ENCODE measurements around the gene C11orf54.
"Not testable (repeated sequence)": the region's sequence is repeated elsewhere in the genome, so short reads cannot be mapped to it uniquely, and the experiment has no call there.

C11orf54 gene

DNA sequence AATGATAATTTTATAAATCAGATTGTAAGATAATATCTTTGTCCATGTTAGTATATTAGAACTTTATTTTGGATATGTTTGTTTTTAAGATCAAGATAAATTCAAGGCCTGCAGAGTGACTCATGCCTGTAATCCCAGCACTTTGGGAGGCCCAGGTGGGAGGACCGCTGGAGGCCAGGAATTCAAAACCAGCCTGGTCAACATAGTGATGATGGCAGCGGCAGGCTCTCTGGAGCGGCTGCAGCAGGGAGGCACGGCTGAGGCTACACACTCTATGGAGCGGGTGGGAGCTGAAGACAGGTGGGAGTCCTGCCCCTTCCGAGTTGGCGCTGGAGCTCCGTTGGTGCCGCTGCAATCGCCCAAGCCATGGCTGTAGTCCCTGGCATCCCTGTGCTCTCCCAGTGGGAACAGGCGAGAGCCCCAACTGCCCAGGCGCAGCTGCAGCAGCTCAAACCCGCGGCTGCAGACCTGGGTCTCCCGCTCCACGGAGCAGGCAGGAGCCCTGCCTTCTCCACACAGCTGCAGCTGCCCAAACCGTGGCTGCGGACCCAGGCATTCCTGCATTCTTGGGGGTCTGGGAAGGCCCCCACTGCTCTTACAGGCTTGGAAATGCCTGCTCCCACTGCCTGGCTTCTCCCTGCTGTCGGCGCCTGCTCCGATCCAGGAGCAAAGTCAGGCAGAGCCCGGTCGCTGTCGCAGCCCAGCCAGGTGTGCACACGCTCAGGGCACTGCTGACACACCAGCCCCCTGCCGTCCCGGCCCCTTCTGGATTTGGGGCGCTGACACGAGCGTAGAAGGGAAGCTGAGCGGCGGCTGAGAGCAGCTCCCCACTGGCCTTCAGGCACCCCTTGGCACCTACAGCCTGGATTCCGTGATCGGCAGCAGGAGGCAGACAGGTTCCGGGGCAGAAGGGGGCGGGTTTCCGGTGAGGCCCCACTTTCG is 16.7 kb downstream of the C11orf54 start:
- H3K79me2 ChIP-seq (ENCODE audit: insufficient read depth, low read depth) = no peaks in the 10 kb centered on the region
- H2AFZ ChIP-seq (ENCODE audit: low read depth) = no peak overlapping the region
- no peaks in the 10 kb centered on the region for H3K36me3 ChIP-seq (ENCODE audit: insufficient read depth)
- H3K4me3 ChIP-seq (IDR thresholded peaks at IDR 0.05; ENCODE audit: insufficient read depth, low read depth, low read length) = no peak overlapping the region
- H3K27ac ChIP-seq = no peak overlapping the region
- no peak overlapping the region for H3K4me2 ChIP-seq
- TF ChIP-seq, protein P1, sequence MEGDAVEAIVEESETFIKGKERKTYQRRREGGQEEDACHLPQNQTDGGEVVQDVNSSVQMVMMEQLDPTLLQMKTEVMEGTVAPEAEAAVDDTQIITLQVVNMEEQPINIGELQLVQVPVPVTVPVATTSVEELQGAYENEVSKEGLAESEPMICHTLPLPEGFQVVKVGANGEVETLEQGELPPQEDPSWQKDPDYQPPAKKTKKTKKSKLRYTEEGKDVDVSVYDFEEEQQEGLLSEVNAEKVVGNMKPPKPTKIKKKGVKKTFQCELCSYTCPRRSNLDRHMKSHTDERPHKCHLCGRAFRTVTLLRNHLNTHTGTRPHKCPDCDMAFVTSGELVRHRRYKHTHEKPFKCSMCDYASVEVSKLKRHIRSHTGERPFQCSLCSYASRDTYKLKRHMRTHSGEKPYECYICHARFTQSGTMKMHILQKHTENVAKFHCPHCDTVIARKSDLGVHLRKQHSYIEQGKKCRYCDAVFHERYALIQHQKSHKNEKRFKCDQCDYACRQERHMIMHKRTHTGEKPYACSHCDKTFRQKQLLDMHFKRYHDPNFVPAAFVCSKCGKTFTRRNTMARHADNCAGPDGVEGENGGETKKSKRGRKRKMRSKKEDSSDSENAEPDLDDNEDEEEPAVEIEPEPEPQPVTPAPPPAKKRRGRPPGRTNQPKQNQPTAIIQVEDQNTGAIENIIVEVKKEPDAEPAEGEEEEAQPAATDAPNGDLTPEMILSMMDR (conservative IDR thresholded peaks at IDR 0.05; ENCODE audit: low read depth, low read length) = no peak
- no peaks in the 10 kb centered on the region for H3K27me3 ChIP-seq (ENCODE audit: insufficient read depth, low read depth)
- H3K9ac ChIP-seq = no peak overlapping the region
- no peaks in the 10 kb centered on the region for H4K20me1 ChIP-seq (ENCODE audit: insufficient read depth)
- H3K4me1 ChIP-seq (ENCODE audit: low read depth, poor library complexity, severe bottlenecking) = no peaks in the 10 kb centered on the region

DNA sequence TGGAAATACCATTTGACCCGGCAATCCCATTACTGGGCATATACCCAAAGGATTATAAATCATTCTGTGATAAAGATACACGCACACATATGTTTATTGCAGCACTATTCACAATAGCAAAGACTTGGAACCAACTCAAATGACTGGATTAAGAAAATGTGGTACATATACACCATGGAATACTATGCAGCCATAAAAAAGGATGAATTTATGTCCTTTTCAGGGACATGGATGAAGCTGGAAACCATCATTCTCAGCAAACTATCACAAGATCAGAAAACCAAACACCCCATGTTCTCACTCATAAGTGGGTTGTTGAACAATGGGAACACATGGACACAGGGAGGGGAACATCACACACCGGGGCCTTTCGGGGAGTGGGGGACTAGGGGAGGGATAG is 17.7 kb downstream of the C11orf54 start:
- not testable (repeated sequence) for H3K27me3 ChIP-seq (ENCODE audit: insufficient read depth, low read depth); H3K36me3 ChIP-seq (ENCODE audit: insufficient read depth); H3K27ac ChIP-seq; H3K79me2 ChIP-seq (ENCODE audit: insufficient read depth, low read depth); H4K20me1 ChIP-seq (ENCODE audit: insufficient read depth); H3K4me2 ChIP-seq; H3K4me3 ChIP-seq (IDR thresholded peaks at IDR 0.05; ENCODE audit: insufficient read depth, low read depth, low read length); H3K9ac ChIP-seq; H2AFZ ChIP-seq (ENCODE audit: low read depth); H3K4me1 ChIP-seq (ENCODE audit: low read depth, poor library complexity, severe bottlenecking)

DNA sequence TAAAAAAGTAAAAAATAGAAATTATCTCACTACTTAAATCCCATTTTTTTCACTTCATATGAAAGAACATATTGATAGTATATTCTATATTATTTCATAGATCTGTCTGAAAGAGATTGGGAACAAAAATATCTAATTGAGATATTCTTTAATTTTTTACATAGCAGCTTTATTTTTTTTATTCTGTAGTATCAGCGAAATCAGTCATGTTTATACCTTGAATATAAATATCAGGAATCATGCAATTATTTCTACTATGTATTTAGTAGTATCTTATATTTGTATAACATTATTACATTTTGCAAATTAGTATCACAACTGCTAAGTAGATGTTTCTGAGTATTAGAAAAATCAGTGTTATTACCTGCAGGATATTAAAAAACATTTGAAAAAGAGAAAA is 20.4 kb downstream of the C11orf54 start:
- no peaks in the 10 kb centered on the region for H3K27me3 ChIP-seq (ENCODE audit: insufficient read depth, low read depth)
- no peaks in the 10 kb centered on the region for H3K36me3 ChIP-seq (ENCODE audit: insufficient read depth)
- H3K27ac ChIP-seq = no peak overlapping the region
- no peaks in the 10 kb centered on the region for H4K20me1 ChIP-seq (ENCODE audit: insufficient read depth)
- no peaks in the 10 kb centered on the region for H3K4me1 ChIP-seq (ENCODE audit: low read depth, poor library complexity, severe bottlenecking)
- H2AFZ ChIP-seq (ENCODE audit: low read depth) = no peak overlapping the region
- no peaks in the 10 kb centered on the region for H3K79me2 ChIP-seq (ENCODE audit: insufficient read depth, low read depth)
- no peak overlapping the region for H3K4me2 ChIP-seq
- TF ChIP-seq, protein P1 (conservative IDR thresholded peaks at IDR 0.05; ENCODE audit: low read depth, low read length) = no peak
- no peak overlapping the region for H3K4me3 ChIP-seq (IDR thresholded peaks at IDR 0.05; ENCODE audit: insufficient read depth, low read depth, low read length)
- no peak overlapping the region for H3K9ac ChIP-seq

DNA sequence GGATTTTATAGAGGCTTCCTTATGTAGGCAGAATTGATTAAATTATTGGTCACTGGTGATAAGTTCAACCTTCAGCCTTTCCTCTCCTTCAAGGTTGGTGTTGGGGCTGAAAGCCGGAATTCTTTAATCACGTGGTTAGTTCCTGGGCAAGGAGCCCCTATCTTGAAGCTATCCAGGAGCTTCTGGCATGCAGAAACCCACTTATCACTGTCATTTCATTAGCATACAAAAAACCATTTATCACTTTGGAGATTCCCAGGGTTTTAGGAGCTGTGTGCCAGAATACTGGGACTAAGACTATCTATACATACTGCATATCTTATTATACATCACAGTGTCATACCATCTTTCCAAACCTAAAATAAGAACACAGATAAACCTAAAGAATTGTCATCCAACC is 24.1 kb downstream of the C11orf54 start:
- no peak overlapping the region for H3K9ac ChIP-seq
- no peaks in the 10 kb centered on the region for H3K79me2 ChIP-seq (ENCODE audit: insufficient read depth, low read depth)
- H3K4me1 ChIP-seq (ENCODE audit: low read depth, poor library complexity, severe bottlenecking) = no peaks in the 10 kb centered on the region
- no peaks in the 10 kb centered on the region for H4K20me1 ChIP-seq (ENCODE audit: insufficient read depth)
- TF ChIP-seq, protein P1 (conservative IDR thresholded peaks at IDR 0.05; ENCODE audit: low read depth, low read length) = no peak
- no peak overlapping the region for H3K4me3 ChIP-seq (IDR thresholded peaks at IDR 0.05; ENCODE audit: insufficient read depth, low read depth, low read length)
- no peaks in the 10 kb centered on the region for H3K27me3 ChIP-seq (ENCODE audit: insufficient read depth, low read depth)
- H3K36me3 ChIP-seq (ENCODE audit: insufficient read depth) = no peaks in the 10 kb centered on the region
- H2AFZ ChIP-seq (ENCODE audit: low read depth) = no peak overlapping the region
- no peak overlapping the region for H3K27ac ChIP-seq
- no peak overlapping the region for H3K4me2 ChIP-seq

DNA sequence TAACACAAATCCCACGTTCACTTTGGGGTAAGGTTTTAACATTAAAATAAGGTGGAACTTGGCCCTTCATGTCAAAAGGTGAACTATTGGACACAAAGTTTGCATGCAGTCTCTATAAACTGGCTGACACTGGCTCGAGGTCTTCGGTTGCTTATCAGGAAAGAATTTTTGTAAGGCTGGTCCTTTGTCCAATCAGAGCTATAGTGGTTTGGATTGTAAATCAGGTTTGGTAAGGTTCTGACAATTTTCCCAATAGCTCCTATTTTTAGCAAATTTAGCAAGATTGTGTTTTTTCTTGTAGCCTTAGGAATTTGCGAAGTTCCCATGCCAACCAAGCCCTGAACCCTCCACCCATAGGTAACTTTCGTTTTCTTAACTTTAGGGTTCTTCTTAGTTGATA is 25.0 kb downstream of the C11orf54 start:
- no peak overlapping the region for H3K4me2 ChIP-seq
- no peak overlapping the region for H3K27ac ChIP-seq
- H2AFZ ChIP-seq (ENCODE audit: low read depth) = no peak overlapping the region
- H3K9ac ChIP-seq = no peak overlapping the region
- no peaks in the 10 kb centered on the region for H4K20me1 ChIP-seq (ENCODE audit: insufficient read depth)
- H3K27me3 ChIP-seq (ENCODE audit: insufficient read depth, low read depth) = no peaks in the 10 kb centered on the region
- TF ChIP-seq, protein P1 (conservative IDR thresholded peaks at IDR 0.05; ENCODE audit: low read depth, low read length) = no peak
- H3K79me2 ChIP-seq (ENCODE audit: insufficient read depth, low read depth) = no peaks in the 10 kb centered on the region
- no peaks in the 10 kb centered on the region for H3K36me3 ChIP-seq (ENCODE audit: insufficient read depth)
- H3K4me1 ChIP-seq (ENCODE audit: low read depth, poor library complexity, severe bottlenecking) = no peaks in the 10 kb centered on the region
- no peak overlapping the region for H3K4me3 ChIP-seq (IDR thresholded peaks at IDR 0.05; ENCODE audit: insufficient read depth, low read depth, low read length)
